Neural cell (in vitro differentiated cells): ENCODE data around the gene MUC6. TPM values are rescaled to one million over a fixed set of nuclear protein-coding genes. Genes with fewer than 3 reads are reported as not detected.

Experiments
- H2AFZ ChIP-seq: fragments of 200-600, 300-800 bp; sonication (generic), shearing (Covaris generic); 2 replicates; pipeline ENCODE4 v1.6.0; 2014; ENCODE audit warnings: low read depth, mild to moderate bottlenecking, antibody characterized with exemption, low read length, moderate library complexity
- H3F3A ChIP-seq: fragments of 200-600 bp; shearing (Covaris generic); 2 replicates; pipeline ENCODE4 v1.6.1; 2016; ENCODE audit warnings: mild to moderate bottlenecking, moderate library complexity, mixed read lengths, antibody characterized with exemption, low read length; ENCODE audit not compliant: insufficient read depth, poor library complexity, severe bottlenecking
- H3K27ac ChIP-seq: fragments of 200-600, 300-800 bp; sonication (generic), shearing (Covaris generic); 2 replicates; pipeline ENCODE4 v1.5.1; 2014; ENCODE audit warnings: mild to moderate bottlenecking, low read length, moderate library complexity
- H3K27me3 ChIP-seq: fragments of 300-800, 200-600 bp; sonication (generic), shearing (Covaris generic); 2 replicates; pipeline ENCODE4 v1.6.0; 2014; ENCODE audit warnings: mild to moderate bottlenecking, low read depth, low read length, moderate library complexity; ENCODE audit not compliant: insufficient read depth
- H3K36me3 ChIP-seq: fragments of 300-800, 200-600 bp; sonication (generic), shearing (Covaris generic); 2 replicates; pipeline ENCODE4 v1.5.1; 2014; ENCODE audit warnings: mild to moderate bottlenecking, antibody characterized with exemption, low read length, moderate library complexity; ENCODE audit not compliant: insufficient read depth
- H3K4me2 ChIP-seq: fragments of 300-800, 200-600 bp; sonication (generic), shearing (Covaris generic); 2 replicates; pipeline ENCODE4 v1.6.0; 2014; ENCODE audit warnings: mild to moderate bottlenecking, low read length
- H3K4me3 ChIP-seq: fragments of 300-800, 200-600 bp; sonication (generic), shearing (Covaris generic); 2 replicates; pipeline ENCODE4 v1.5.1; 2014; ENCODE audit warnings: mild to moderate bottlenecking, low read length, moderate library complexity
- H3K79me2 ChIP-seq: fragments of 200-600 bp; shearing (Covaris generic); replicated peaks from 2 replicates; pipeline ENCODE4 v1.6.0; 2014; ENCODE audit warnings: mild to moderate bottlenecking, low read length, moderate library complexity; ENCODE audit not compliant: insufficient read depth
- H3K9ac ChIP-seq: fragments of 300-800, 200-600 bp; sonication (generic), shearing (Covaris generic); 2 replicates; pipeline ENCODE4 v1.6.1; 2016; ENCODE audit warnings: mild to moderate bottlenecking, low read length, mixed read lengths
- H3K9me2 ChIP-seq: fragments of 200-600 bp; shearing (Covaris generic); 2 replicates; pipeline ENCODE4 v1.6.1; 2016; ENCODE audit warnings: mild to moderate bottlenecking, low read length, mixed read lengths; ENCODE audit not compliant: insufficient read depth
- H3K9me3 ChIP-seq: fragments of 200-600, 300-800 bp; sonication (generic), shearing (Covaris generic); 2 replicates; pipeline ENCODE4 v1.6.1; 2016; ENCODE audit warnings: mild to moderate bottlenecking, mixed run types, low read length, moderate library complexity, mixed read lengths
- H4K20me1 ChIP-seq: fragments of 200-600 bp; shearing (Covaris generic); 2 replicates; pipeline ENCODE4 v1.6.1; 2016; ENCODE audit warnings: mild to moderate bottlenecking, mixed run types; ENCODE audit not compliant: insufficient read depth
- CTCF ChIP-seq: fragments of 450-650 bp; IDR thresholded peaks from 2 replicates; pipeline ENCODE4 v1.5.1; 2014; ENCODE audit warnings: antibody characterized with exemption, mild to moderate bottlenecking, moderate library complexity; ENCODE audit not compliant: poor library complexity, severe bottlenecking
- EP300 ChIP-seq: fragments of 450-650 bp; conservative IDR thresholded peaks from 2 replicates; pipeline ENCODE4 v1.6.1; 2014; ENCODE audit warnings: antibody characterized with exemption, mild to moderate bottlenecking, moderate library complexity; ENCODE audit not compliant: poor library complexity, severe bottlenecking
- EZH2 ChIP-seq: fragments of 200-600, 300-800 bp; shearing (Covaris generic), sonication (generic); IDR thresholded peaks from 2 replicates; pipeline ENCODE4 v1.6.1; 2014; ENCODE audit warnings: antibody characterized with exemption, low read length, borderline replicate concordance, mild to moderate bottlenecking; ENCODE audit not compliant: insufficient read depth, poor library complexity, severe bottlenecking
- MXI1 ChIP-seq: fragments of 450-650 bp; conservative IDR thresholded peaks from 2 replicates; pipeline ENCODE4 v1.6.1; 2014; ENCODE audit warnings: antibody characterized with exemption, mild to moderate bottlenecking; ENCODE audit not compliant: poor library complexity, severe bottlenecking
- POLR2AphosphoS5 ChIP-seq: IDR thresholded peaks from 2 replicates; pipeline ENCODE4 v1.6.1; 2012
- RAD21 ChIP-seq: fragments of 450-650 bp; conservative IDR thresholded peaks from 2 replicates; pipeline ENCODE4 v1.6.1; 2014; ENCODE audit warnings: antibody characterized with exemption, mild to moderate bottlenecking, moderate library complexity
- SMC3 ChIP-seq: fragments of 450-650 bp; conservative IDR thresholded peaks from 2 replicates; pipeline ENCODE4 v1.6.1; 2014; ENCODE audit warnings: antibody characterized with exemption, mild to moderate bottlenecking, moderate library complexity; ENCODE audit not compliant: poor library complexity
- TAF1 ChIP-seq: IDR thresholded peaks from 2 replicates; pipeline ENCODE4 v1.6.1; 2012; ENCODE audit warnings: low read depth
- polyA plus RNA-seq: library from polyadenylated mRNA; depleted of rRNA; stranded (reverse); fragments of >200 nt; gene quantifications from 2 replicates; pipeline ENCODE4 v1.2.3, GENCODE V29; 2014
- TF ChIP-seq, protein P1 (sequence below): IDR thresholded peaks from 2 replicates; pipeline ENCODE4 v1.6.1; 2012; ENCODE audit warnings: borderline replicate concordance

The MUC6 gene
- polyA plus RNA-seq, 1 donor from 2014 or later: not detected

DNA sequence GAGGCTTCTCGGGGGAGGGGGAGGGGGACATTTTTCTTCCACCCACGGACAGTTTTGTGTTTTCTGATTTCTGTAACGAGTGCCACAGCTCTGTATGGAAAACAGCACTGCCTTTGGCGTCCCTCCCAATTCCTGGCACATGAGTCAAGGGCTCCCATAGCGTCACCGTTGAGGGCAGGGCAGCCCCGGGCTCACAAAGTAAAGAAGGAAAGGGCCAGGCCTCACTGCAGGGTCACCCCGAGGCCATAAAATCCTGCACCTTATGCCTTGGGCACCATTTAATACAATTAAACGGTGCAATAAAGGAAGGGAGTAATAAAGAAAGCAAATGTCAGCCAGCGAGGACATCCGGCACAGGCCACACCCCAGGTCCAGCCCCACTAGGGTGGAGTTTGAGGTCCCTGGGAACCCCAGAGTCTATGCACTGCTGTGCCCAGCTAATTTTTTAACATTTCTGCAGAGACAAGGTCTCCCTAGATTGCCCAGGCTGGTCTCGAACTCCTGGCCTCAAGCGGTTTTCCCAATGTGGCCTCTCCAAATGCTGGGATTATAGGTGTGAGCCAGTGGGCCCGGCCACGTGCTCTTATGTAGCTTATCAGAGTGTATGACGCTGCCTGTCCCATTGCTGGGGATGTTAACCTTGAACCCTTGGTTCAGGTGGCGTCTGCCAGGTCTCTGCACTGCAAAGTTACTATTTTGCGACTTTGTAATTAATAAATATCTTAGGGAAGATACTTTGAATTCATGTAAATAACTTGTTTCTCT, 24.5 kb upstream of the MUC6 start:
- H3K27me3 ChIP-seq: no peaks in the 10 kb centered on the region
- H3F3A ChIP-seq: no peaks in the 10 kb centered on the region
- H3K4me3 ChIP-seq: no peak overlapping the region
- H4K20me1 ChIP-seq: no peaks in the 10 kb centered on the region
- H3K36me3 ChIP-seq: no peaks in the 10 kb centered on the region
- no peak for TF ChIP-seq MXI1
- no peak for TF ChIP-seq TAF1
- TF ChIP-seq SMC3: no peak
- TF ChIP-seq CTCF: no peak
- H3K9me3 ChIP-seq: peaks cover 5% of the 10 kb centered on the region
- H3K4me2 ChIP-seq: no peak overlapping the region
- H3K79me2 ChIP-seq: no peaks in the 10 kb centered on the region
- H3K9ac ChIP-seq: no peak overlapping the region
- no peak overlapping the region for H3K27ac ChIP-seq
- H2AFZ ChIP-seq: no peak overlapping the region
- H3K9me2 ChIP-seq: no peaks in the 10 kb centered on the region

- no peak overlapping the region for H3K4me2 ChIP-seq
- no peaks in the 10 kb centered on the region for H3K27me3 ChIP-seq
- H3K36me3 ChIP-seq: no peaks in the 10 kb centered on the region
- no peak overlapping the region for H2AFZ ChIP-seq
- no peaks in the 10 kb centered on the region for H4K20me1 ChIP-seq
- no peak overlapping the region for H3K9ac ChIP-seq
- H3K79me2 ChIP-seq: no peaks in the 10 kb centered on the region
- peaks cover 5% of the 10 kb centered on the region for H3K9me3 ChIP-seq
- H3F3A ChIP-seq: no peaks in the 10 kb centered on the region
- TF ChIP-seq SMC3 (no peak), POLR2AphosphoS5 (no peak), CTCF (no peak), RAD21 (no peak), TAF1 (no peak), EP300 (no peak), EZH2 (no peak), MXI1 (no peak)
- TF ChIP-seq, protein P1, sequence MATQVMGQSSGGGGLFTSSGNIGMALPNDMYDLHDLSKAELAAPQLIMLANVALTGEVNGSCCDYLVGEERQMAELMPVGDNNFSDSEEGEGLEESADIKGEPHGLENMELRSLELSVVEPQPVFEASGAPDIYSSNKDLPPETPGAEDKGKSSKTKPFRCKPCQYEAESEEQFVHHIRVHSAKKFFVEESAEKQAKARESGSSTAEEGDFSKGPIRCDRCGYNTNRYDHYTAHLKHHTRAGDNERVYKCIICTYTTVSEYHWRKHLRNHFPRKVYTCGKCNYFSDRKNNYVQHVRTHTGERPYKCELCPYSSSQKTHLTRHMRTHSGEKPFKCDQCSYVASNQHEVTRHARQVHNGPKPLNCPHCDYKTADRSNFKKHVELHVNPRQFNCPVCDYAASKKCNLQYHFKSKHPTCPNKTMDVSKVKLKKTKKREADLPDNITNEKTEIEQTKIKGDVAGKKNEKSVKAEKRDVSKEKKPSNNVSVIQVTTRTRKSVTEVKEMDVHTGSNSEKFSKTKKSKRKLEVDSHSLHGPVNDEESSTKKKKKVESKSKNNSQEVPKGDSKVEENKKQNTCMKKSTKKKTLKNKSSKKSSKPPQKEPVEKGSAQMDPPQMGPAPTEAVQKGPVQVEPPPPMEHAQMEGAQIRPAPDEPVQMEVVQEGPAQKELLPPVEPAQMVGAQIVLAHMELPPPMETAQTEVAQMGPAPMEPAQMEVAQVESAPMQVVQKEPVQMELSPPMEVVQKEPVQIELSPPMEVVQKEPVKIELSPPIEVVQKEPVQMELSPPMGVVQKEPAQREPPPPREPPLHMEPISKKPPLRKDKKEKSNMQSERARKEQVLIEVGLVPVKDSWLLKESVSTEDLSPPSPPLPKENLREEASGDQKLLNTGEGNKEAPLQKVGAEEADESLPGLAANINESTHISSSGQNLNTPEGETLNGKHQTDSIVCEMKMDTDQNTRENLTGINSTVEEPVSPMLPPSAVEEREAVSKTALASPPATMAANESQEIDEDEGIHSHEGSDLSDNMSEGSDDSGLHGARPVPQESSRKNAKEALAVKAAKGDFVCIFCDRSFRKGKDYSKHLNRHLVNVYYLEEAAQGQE: no peak
- H3K4me3 ChIP-seq: no peak overlapping the region
- no peak overlapping the region for H3K27ac ChIP-seq
- no peaks in the 10 kb centered on the region for H3K9me2 ChIP-seq
These were observed 23.9 kb upstream of the MUC6 start for GRCh38 chr11:1060410-1060809.
